ENCODE measurements around the gene HSPA1B. TPM values are rescaled to one million over a fixed set of nuclear protein-coding genes. Genes with fewer than 3 reads are reported as not detected.
"Not testable (repeated sequence)": the region's sequence is repeated elsewhere in the genome, so short reads cannot be mapped to it uniquely, and the experiment has no call there.

Gene HSPA1B
- total and polyA plus RNA-seq, 7 donors, result 19.4 to 721 (median 199) TPM

- no peak for DNase-seq
- no peaks in the 10 kb centered on the region for H3K4me1 ChIP-seq
- H3K36me3 ChIP-seq (ENCODE audit: insufficient read depth in 1 of 2, low read depth in 1 of 2), result no peaks in the 10 kb centered on the region
- no peaks in the 10 kb centered on the region for H3K9me3 ChIP-seq
- intact Hi-C loops (cut with DNase I), result no loop called here
- H3K4me3 ChIP-seq, result no peak overlapping the region
- 89 to 95% (median 90%) methylated on average over 2 of the region's 2 CpGs for WGBS, 3 donors
- H3K27me3 ChIP-seq (ENCODE audit: insufficient read depth in 3 of 3, low read length in 2 of 3), result no peaks in the 10 kb centered on the region
- no peak overlapping the region for H3K27ac ChIP-seq
- no peak for ATAC-seq
- no peak for TF ChIP-seq CTCF (IDR thresholded peaks at IDR 0.05)
These were observed 23.4 kb downstream of the HSPA1B start for GRCh38 chr6:31850765-31851484.

DNA sequence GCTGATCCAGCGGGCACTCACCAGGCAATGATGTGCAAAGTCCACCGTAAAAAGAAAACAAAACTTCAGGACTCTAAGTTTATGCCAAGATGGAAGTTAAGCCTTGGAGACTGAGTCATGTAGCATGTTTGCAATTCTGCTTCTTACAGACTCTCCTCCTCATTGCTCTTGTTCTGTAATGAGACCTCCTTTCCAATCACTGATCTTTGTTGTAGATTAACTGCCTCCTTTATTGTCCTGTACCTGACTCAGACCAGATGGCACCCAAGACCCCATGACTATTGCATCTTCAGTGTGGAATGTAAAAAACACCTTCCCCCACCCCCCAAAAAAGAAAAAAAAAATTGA, 23.9 kb downstream of the HSPA1B start:
- ATAC-seq (no peak), DNase-seq (no peak)
- WGBS, 3 donors, result 68 to 88% (median 80%) methylated on average over 2 of the region's 2 CpGs
- Histone ChIP-seq H3K27me3 (ENCODE audit: insufficient read depth in 3 of 3, low read length in 2 of 3) (no peaks in the 10 kb centered on the region), H3K4me3 (no peak overlapping the region), H3K9me3 (no peaks in the 10 kb centered on the region), H3K4me1 (no peaks in the 10 kb centered on the region), H3K36me3 (ENCODE audit: insufficient read depth in 1 of 2, low read depth in 1 of 2) (peaks cover 0 to 2% of the 10 kb centered on the region in 2 donors), H3K27ac (no peak overlapping the region)
- intact Hi-C loops (cut with DNase I), result no loop called here
- no peak for TF ChIP-seq CTCF (IDR thresholded peaks at IDR 0.05)

DNA sequence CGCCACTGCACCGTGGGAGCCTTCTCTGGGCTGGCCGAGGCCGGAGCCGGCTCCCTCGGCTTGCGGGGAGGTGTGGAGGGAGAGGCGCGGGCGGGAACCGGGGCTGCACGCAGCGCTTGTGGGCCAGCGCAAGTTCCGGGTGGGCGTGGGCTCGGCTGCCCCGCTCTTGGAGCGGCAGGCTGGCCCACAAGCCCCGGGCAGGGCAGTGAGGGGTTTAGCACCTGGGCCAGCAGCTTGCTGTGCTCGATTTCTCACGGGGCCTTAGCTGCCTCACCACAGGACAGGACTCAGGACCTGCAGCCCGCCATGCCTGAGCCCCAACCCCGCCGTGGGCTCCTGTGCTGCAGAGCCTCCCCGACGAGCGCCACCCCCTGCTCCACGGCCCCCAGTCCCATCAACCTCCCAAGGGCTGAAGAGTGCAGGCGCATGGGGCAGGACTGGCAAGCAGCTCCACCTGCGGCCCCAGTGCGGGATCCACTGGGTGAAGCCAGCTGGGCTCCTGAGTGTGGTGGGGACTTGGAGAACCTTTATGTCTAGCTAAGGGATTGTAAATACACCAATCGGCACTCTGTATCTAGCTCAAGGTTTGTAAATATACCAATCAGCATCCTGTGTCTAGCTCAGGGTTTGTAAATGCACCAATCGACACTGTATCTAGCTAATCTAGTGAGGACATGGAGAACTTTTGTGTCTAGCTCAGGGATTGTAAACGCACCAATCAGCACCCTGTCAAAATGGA, 24.6 kb downstream of the HSPA1B start:
- H3K27ac ChIP-seq; H3K4me3 ChIP-seq; H3K27me3 ChIP-seq (ENCODE audit: insufficient read depth in 3 of 3, low read length in 2 of 3); H3K4me1 ChIP-seq; H3K36me3 ChIP-seq (ENCODE audit: insufficient read depth in 1 of 2, low read depth in 1 of 2); ATAC-seq; DNase-seq; H3K9me3 ChIP-seq; intact Hi-C loops (cut with DNase I): not testable (repeated sequence)
- WGBS, 3 donors, result 86 to 87% (median 86%) methylated on average over 28 to 35 of the region's 35 CpGs

- H3K9me3 ChIP-seq; ATAC-seq; H3K4me3 ChIP-seq; H3K4me1 ChIP-seq; intact Hi-C loops (cut with DNase I); H3K27ac ChIP-seq; H3K27me3 ChIP-seq (ENCODE audit: insufficient read depth in 3 of 3, low read length in 2 of 3); DNase-seq: not testable (repeated sequence)
- H3K36me3 ChIP-seq (ENCODE audit: insufficient read depth in 1 of 2, low read depth in 1 of 2), result peaks cover 5 to 46% of the 10 kb centered on the region in 2 donors
- 83 to 88% (median 84%) methylated on average over 8 of the region's 8 CpGs for WGBS, 3 donors
These were observed 30.2 kb downstream of the HSPA1B start for GRCh38 chr6:31857774-31858173.

DNA sequence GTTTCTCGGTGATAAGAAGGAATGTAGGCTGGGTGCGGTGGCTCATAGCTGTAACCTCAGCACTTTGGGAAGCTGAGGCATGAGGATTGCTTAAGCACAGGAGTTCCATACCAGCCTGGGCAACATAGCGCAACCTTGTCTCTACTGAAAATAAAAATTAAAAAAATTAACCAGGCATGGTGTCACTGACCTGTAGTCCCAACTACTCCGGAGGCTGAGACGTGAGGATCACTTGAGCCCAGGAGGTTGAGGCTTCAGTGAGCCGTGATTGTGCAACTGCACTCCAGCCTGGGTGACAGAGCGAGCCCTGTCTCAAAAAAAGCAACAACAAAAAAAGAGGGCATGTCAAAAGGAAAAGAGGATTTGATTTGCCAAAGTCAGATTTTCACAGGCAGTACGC, 31.2 kb downstream of the HSPA1B start:
- intact Hi-C loops (cut with DNase I), result no loop called here
- H3K36me3 ChIP-seq (ENCODE audit: insufficient read depth in 1 of 2, low read depth in 1 of 2), result peaks cover 5 to 46% of the 10 kb centered on the region in 2 donors

More for the DNA sequence above, 31.2 kb downstream of the HSPA1B start:
- no peak overlapping the region for H3K27ac ChIP-seq
- H3K4me3 ChIP-seq, result no peak overlapping the region
- peaks cover 9% of the 10 kb centered on the region for H3K4me1 ChIP-seq
- TF ChIP-seq CTCF (IDR thresholded peaks at IDR 0.05), result no peak
- 93 to 95% (median 94%) methylated on average over 8 of the region's 8 CpGs for WGBS, 3 donors
- DNase-seq (no peak), ATAC-seq (no peak)
- H3K27me3 ChIP-seq (ENCODE audit: insufficient read depth in 3 of 3, low read length in 2 of 3), result no peaks in the 10 kb centered on the region
- no peaks in the 10 kb centered on the region for H3K9me3 ChIP-seq

Data from psoas muscle (tissue), 8 donors.